H1 (cell line): ENCODE measurements around the gene SNED1. TPM values are rescaled to one million over a fixed set of nuclear protein-coding genes. Genes with fewer than 3 reads are reported as not detected.

Experiments used
- CTCF ChIA-PET: fragments of 300-600 bp; sonication (Branson Sonifier 250); formaldehyde crosslinking; loops from one replicate; lab custom pipeline; 2021; ENCODE audit not compliant: partially characterized antibody; lab: Charles Lee
- POLR2A ChIA-PET: fragments of 300-600 bp; sonication (Branson Sonifier 250); formaldehyde crosslinking; loops from one replicate; lab custom pipeline; 2021; ENCODE audit warnings: inconsistent platforms; ENCODE audit not compliant: partially characterized antibody; lab: Charles Lee
- DNase-seq, 2 experiments: peaks; one replicate each; pipeline versions ENCODE4 v3.0.0 to v3.0.0-alpha.2; 2010 to 2022; ENCODE audit warnings: low spot score in 2 of 2, low read depth in 1 of 2, mixed read lengths in 1 of 2
- FAIRE-seq: peaks from 2 replicates; lab custom pipeline; 2011; peaks lifted over from hg19 to GRCh38; lab: Jason Lieb, UNC
- H2AFZ ChIP-seq: 2 replicates; pipeline ENCODE4 v1.8.1; 2012; ENCODE audit warnings: low read length, inconsistent platforms
- H2AK5ac ChIP-seq: 2 replicates; pipeline ENCODE4 v1.6.1; 2013; ENCODE audit warnings: low read depth, low read length
- H2BK120ac ChIP-seq: replicated peaks from 2 replicates; pipeline ENCODE3; 2013; ENCODE audit warnings: low read depth, low read length, inconsistent platforms
- H2BK12ac ChIP-seq: 2 replicates; pipeline ENCODE4 v1.6.1; 2013; ENCODE audit warnings: low read depth, low read length
- H2BK15ac ChIP-seq: 2 replicates; pipeline ENCODE4 v1.6.1; 2013; ENCODE audit warnings: low read length
- H2BK20ac ChIP-seq: 2 replicates; pipeline ENCODE4 v1.6.1; 2013; ENCODE audit warnings: low read length
- H2BK5ac ChIP-seq: 2 replicates; pipeline ENCODE4 v1.6.1; 2013; ENCODE audit warnings: low read depth, low read length
- H3K14ac ChIP-seq: 2 replicates; pipeline ENCODE4 v1.6.1; 2013; ENCODE audit warnings: inconsistent platforms; ENCODE audit not compliant: insufficient read length
- H3K18ac ChIP-seq: 2 replicates; pipeline ENCODE4 v1.6.1; 2013; ENCODE audit warnings: low read length; ENCODE audit errors: extremely low read depth
- H3K23ac ChIP-seq: 2 replicates; pipeline ENCODE4 v1.6.1; 2013; ENCODE audit warnings: inconsistent platforms; ENCODE audit not compliant: insufficient read length
- H3K23me2 ChIP-seq: 2 replicates; pipeline ENCODE4 v1.6.1; 2013; ENCODE audit warnings: low read depth, low read length
- H3K27ac ChIP-seq: 2 replicates; pipeline ENCODE4 v1.6.1; 2011; ENCODE audit warnings: low read depth, low read length, inconsistent platforms
- H3K27me3 ChIP-seq, 4 experiments: replicated peaks in 1 of 4; 1 replicate in 1 of 4; 2 replicates in 3 of 4; pipeline versions ENCODE4 v1.6.1 to v1.8.1; 2011 to 2013; ENCODE audit warnings: low read length in 3 of 4, mild to moderate bottlenecking in 3 of 4, inconsistent platforms in 2 of 4, mixed read lengths in 2 of 4, moderate library complexity in 1 of 4; ENCODE audit not compliant: control insufficient read depth in 3 of 4, insufficient read depth in 3 of 4; ENCODE audit errors: extremely low read depth in 1 of 4
- H3K36me3 ChIP-seq, 4 experiments: 2 replicates each; pipeline versions ENCODE4 v1.6.1 to v1.8.1; 2011 to 2013; ENCODE audit warnings: mild to moderate bottlenecking in 4 of 4, low read length in 3 of 4, moderate library complexity in 2 of 4, control low read depth in 1 of 4, inconsistent platforms in 1 of 4; ENCODE audit not compliant: insufficient read depth in 4 of 4, control insufficient read depth in 2 of 4
- H3K4ac ChIP-seq: replicated peaks from 2 replicates; pipeline ENCODE3; 2013; ENCODE audit warnings: low read length, low read depth, mixed read lengths, inconsistent platforms; ENCODE audit not compliant: insufficient read length
- H3K4me1 ChIP-seq, 4 experiments: replicated peaks in 1 of 4; 1 replicate in 1 of 4; 2 replicates in 3 of 4; pipeline versions ENCODE4 v1.6.1 to v1.8.1; 2011 to 2013; ENCODE audit warnings: low read length in 3 of 4, inconsistent platforms in 2 of 4, mixed read lengths in 1 of 4; ENCODE audit not compliant: insufficient read depth in 4 of 4, control insufficient read depth in 3 of 4
- H3K4me2 ChIP-seq, 2 experiments: 2 replicates each; pipeline versions ENCODE4 v1.6.1 to v1.8.1; 2011 to 2013; ENCODE audit warnings: low read depth in 2 of 2, low read length in 2 of 2, control low read depth in 1 of 2, inconsistent platforms in 1 of 2, mild to moderate bottlenecking in 1 of 2; ENCODE audit not compliant: insufficient read depth in 1 of 2
- H3K4me3 ChIP-seq, 4 experiments: fragments of 200-600, 300-600 bp in 1 of 4; sonication (generic), shearing (Covaris generic), sonication (Bioruptor Twin) in 1 of 4; 2 replicates each; pipeline versions ENCODE4 v1.5.1 to v1.8.1; 2011 to 2016; ENCODE audit warnings: low read length in 4 of 4, low read depth in 3 of 4, control low read depth in 2 of 4, inconsistent platforms in 2 of 4, mild to moderate bottlenecking in 2 of 4, mixed read lengths in 1 of 4, moderate library complexity in 1 of 4; ENCODE audit not compliant: insufficient read depth in 2 of 4; ENCODE audit errors: extremely low read depth in 1 of 4
- H3K56ac ChIP-seq: replicated peaks from 2 replicates; pipeline ENCODE3; 2013; ENCODE audit warnings: low read depth, mild to moderate bottlenecking, mixed read lengths, low read length, inconsistent platforms; ENCODE audit not compliant: insufficient read length
- H3K79me1 ChIP-seq: 2 replicates; pipeline ENCODE4 v1.6.1; 2013; ENCODE audit warnings: low read depth, low read length, control low read depth
- H3K79me2 ChIP-seq, 2 experiments: 2 replicates each; pipeline versions ENCODE4 v1.6.1 to v1.8.1; 2012 to 2013; ENCODE audit warnings: low read length in 2 of 2, mild to moderate bottlenecking in 2 of 2, inconsistent platforms in 1 of 2; ENCODE audit not compliant: insufficient read depth in 2 of 2, control insufficient read depth in 1 of 2
- H3K9ac ChIP-seq, 4 experiments: replicated peaks in 1 of 4; 1 replicate in 1 of 4; 2 replicates in 3 of 4; pipeline versions ENCODE4 v1.6.1 to v1.8.1; 2011 to 2013; ENCODE audit warnings: low read depth in 3 of 4, low read length in 3 of 4, control low read depth in 2 of 4, mild to moderate bottlenecking in 2 of 4, moderate library complexity in 2 of 4, inconsistent platforms in 1 of 4; ENCODE audit errors: extremely low read depth in 1 of 4
- H3K9me3 ChIP-seq, 2 experiments: 2 replicates each; pipeline versions ENCODE4 v1.6.1 to v1.8.1; 2012 to 2013; ENCODE audit warnings: mild to moderate bottlenecking in 2 of 2, moderate library complexity in 2 of 2, control low read depth in 1 of 2, inconsistent platforms in 1 of 2, low read depth in 1 of 2, low read length in 1 of 2, mixed read lengths in 1 of 2; ENCODE audit not compliant: insufficient read depth in 2 of 2
- H4K20me1 ChIP-seq, 2 experiments: replicated peaks in 1 of 2; 2 replicates each; pipeline versions ENCODE3 to v1.8.1; 2011 to 2013; ENCODE audit warnings: inconsistent platforms in 2 of 2, low read length in 2 of 2, mild to moderate bottlenecking in 1 of 2; ENCODE audit not compliant: insufficient read depth in 2 of 2, control insufficient read depth in 1 of 2
- H4K5ac ChIP-seq: 2 replicates; pipeline ENCODE4 v1.6.1; 2013; ENCODE audit warnings: low read length, low read depth, mixed read lengths, inconsistent platforms; ENCODE audit not compliant: insufficient read length
- H4K8ac ChIP-seq: 2 replicates; pipeline ENCODE4 v1.8.0; 2013; ENCODE audit warnings: mild to moderate bottlenecking, moderate library complexity, low read length, inconsistent platforms; ENCODE audit not compliant: insufficient read depth; ENCODE audit errors: extremely low read depth
- H4K91ac ChIP-seq: replicated peaks from 2 replicates; pipeline ENCODE3; 2013; ENCODE audit warnings: low read length, mixed read lengths, inconsistent platforms; ENCODE audit not compliant: insufficient read length
- FOSL1 ChIP-seq: IDR thresholded peaks from 2 replicates; pipeline ENCODE4 v1.6.1; 2011; ENCODE audit warnings: mild to moderate bottlenecking, low read depth, low read length, moderate library complexity; ENCODE audit not compliant: insufficient read depth
- SAP30 ChIP-seq: fragments of 300-600 bp; sonication (generic); IDR thresholded peaks from 2 replicates; pipeline ENCODE4 v1.7.1; 2012; ENCODE audit warnings: low read length, moderate library complexity, mild to moderate bottlenecking, inconsistent platforms; ENCODE audit not compliant: insufficient read depth, insufficient replicate concordance
- WGBS, 2 experiments: shearing (Covaris generic) in 1 of 2; methylation state at CpG; one replicate each; pipeline versions ENCODE4 v1.1.6 to v1.1.7; 2013 to 2015; ENCODE audit warnings: low lambda C conversion rate in 2 of 2, mixed read lengths in 2 of 2, inconsistent platforms in 1 of 2, low coverage in 1 of 2, missing lambda C conversion rate in 1 of 2; ENCODE audit not compliant: insufficient replicate concordance in 2 of 2, insufficient coverage in 1 of 2, insufficient read length in 1 of 2; ENCODE audit errors: extremely low coverage in 1 of 2, missing lambda C conversion rate in 1 of 2; 5-methylcytosine and 5-hydroxymethylcytosine counted together
- polyA plus RNA-seq, 7 experiments: library from polyadenylated mRNA; depleted of rRNA in 3 of 7; stranded (reverse) in 5 of 7; unstranded in 2 of 7; fragments of >200 nt in 5 of 7; fragments of 200-250 nt in 2 of 7; gene quantifications; 1 replicate in 5 of 7; 2 replicates in 1 of 7; 4 replicates in 1 of 7; pipeline versions ENCODE4 v1.2.1 to v1.2.3, GENCODE V29; 2011 to 2013; ENCODE audit warnings: missing spikeins in 2 of 7, mixed read lengths in 2 of 7
- total RNA-seq: library from RNA; stranded (reverse); fragmentation: NEBNext Ultra II Directional; extraction: Animal tissue kit (Norgen Biotek cat#: 25700); gene quantifications from 2 replicates; pipeline ENCODE4 v1.2.1, GENCODE V29; 2021
- TF ChIP-seq, protein P1 (sequence below): IDR thresholded peaks from 2 replicates; pipeline ENCODE4 v1.6.1; 2012; ENCODE audit warnings: inconsistent platforms

The SNED1 gene
- total and polyA plus RNA-seq, 2 of the 8 experiments (the other 6 are each of a cell fraction or from before 2014, with no cell fraction given) = 1.9 TPM

DNA sequence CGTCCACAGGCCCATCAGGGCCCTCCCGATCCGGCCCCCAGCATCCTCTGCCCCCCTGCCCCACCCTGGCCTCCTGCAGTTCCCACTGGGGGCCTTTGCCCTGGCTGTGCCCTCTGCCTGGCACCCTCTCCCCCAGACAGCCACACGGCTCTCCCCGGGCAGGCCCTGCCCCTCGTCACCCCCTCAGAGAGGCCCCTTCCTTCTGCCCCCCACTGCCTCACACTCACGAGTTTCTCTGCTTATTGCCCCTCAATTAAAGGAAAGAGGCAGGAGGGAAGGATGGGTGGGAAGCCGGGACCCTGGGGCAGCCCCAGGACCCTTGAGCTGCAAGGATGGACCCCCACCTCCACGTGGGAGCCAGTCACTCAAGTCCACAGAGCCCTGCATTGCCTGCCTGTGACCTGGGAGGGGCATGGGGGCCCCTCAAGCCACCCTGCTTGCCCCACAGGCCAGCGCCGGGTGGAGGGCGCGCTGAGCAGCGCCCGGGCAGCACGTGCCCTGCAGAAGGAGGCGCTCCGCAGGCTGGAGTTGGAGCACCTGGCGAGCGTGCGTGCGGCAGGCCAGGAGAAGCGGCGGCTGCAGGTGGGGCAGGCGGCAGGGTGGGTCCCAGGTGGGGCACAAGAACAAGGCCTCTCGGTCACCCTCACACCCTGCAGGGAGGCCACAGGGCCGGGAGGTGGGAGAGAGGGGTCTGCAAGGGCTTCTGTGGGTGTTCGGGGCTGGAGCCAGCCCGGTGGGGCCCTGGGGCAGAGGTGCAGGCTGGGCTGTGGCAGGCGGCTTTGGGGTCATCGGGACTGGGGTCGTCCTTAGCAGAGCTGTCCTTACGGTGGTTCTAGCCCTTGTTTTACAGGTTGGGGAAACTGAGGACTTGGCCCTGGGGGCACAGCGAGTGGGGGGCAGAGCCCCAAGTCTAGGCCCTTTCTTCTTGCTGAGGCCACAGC is 30.5 kb upstream of the SNED1 start:
- no peak overlapping the region for H3K9ac ChIP-seq
- H3K27ac ChIP-seq = no peak overlapping the region
- no peak overlapping the region for H4K5ac ChIP-seq
- no peak overlapping the region for H3K4me3 ChIP-seq
- H3K79me2 ChIP-seq = no peaks in the 10 kb centered on the region
- no peak overlapping the region for H3K56ac ChIP-seq
- no peak overlapping the region for H3K18ac ChIP-seq
- H2AK5ac ChIP-seq = no peak overlapping the region
- H3K9me3 ChIP-seq = no peaks in the 10 kb centered on the region
- peak overlapping the region; percentile 25; the same call in 1 of the 2 replicates for H4K8ac ChIP-seq
- no peak overlapping the region for H4K91ac ChIP-seq
- H2BK120ac ChIP-seq = no peak overlapping the region
- no peak overlapping the region for H2BK5ac ChIP-seq
- H3K27me3 ChIP-seq = no peaks in the 10 kb centered on the region
- H4K20me1 ChIP-seq = no peaks in the 10 kb centered on the region
- POLR2A ChIA-PET = no interaction called here
- H2AFZ ChIP-seq = no peak overlapping the region
- FAIRE-seq = no peak
- no peak overlapping the region for H2BK12ac ChIP-seq
- no peaks in the 10 kb centered on the region for H3K36me3 ChIP-seq
- H3K4ac ChIP-seq = no peak overlapping the region
- CTCF ChIA-PET = interaction anchor here (1.1 to 1.3 kb wide), 4 partner anchors 16 to 222 kb away, joined by 3 to 4 read pairs (median 3); no protein-coding TSS in a partner anchor
- no peak overlapping the region for H3K23ac ChIP-seq
- no peaks in the 10 kb centered on the region; a peak in 1 of 7 replicates for H3K4me1 ChIP-seq
- no peak overlapping the region for H2BK15ac ChIP-seq
- no peak overlapping the region for H3K4me2 ChIP-seq
- no peak overlapping the region for H2BK20ac ChIP-seq
- no peaks in the 10 kb centered on the region for H3K23me2 ChIP-seq
- DNase-seq = no peak
- H3K14ac ChIP-seq = no peak overlapping the region
- H3K79me1 ChIP-seq = no peaks in the 10 kb centered on the region
- no peak for TF ChIP-seq SAP30
- TF ChIP-seq, protein P1, sequence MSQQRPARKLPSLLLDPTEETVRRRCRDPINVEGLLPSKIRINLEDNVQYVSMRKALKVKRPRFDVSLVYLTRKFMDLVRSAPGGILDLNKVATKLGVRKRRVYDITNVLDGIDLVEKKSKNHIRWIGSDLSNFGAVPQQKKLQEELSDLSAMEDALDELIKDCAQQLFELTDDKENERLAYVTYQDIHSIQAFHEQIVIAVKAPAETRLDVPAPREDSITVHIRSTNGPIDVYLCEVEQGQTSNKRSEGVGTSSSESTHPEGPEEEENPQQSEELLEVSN = no peak
- TF ChIP-seq FOSL1 = no peak
- WGBS, 2 experiments = 89% methylated on average over 19 of the region's 34 CpGs; no CpG with 5 or more reads in 1 of the 2 experiments
